NCI-H446 treated with DMSO at 0.1 percent for 48 hours (cell line): ENCODE results near the gene BGN.

Experiments
- DNase-seq: peaks from one replicate; lab custom pipeline; 2025; lab: John Stamatoyannopoulos, UW

The BGN gene

DNA sequence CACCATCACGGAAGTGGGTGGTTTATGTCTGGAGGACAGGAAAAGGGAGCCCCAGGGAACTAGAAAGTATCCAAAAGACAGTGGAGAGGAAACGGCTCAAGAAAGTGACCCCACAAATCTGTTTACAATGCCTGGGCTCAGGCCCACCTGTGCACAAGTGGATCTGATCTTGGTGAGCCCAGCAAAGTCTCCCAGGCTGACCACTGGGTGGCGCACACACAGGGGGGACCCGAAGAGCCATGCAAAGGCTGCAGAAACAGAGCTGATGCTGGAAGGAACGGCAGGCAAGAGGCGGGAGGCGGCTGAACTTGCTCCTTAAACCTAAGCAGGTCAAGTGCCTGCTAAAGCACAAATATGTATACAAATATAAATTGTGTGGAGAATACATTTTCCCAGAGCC, 34.0 kb upstream of the BGN start:
- no peak for DNase-seq

- no peak for DNase-seq
These were observed 32.5 kb upstream of the BGN start for GRCh38 chrX:153462291-153462690.

GRCh38 chrX:153463031-153463430, 31.7 kb upstream of the BGN start:
- DNase-seq = peak; percentile 61

GRCh38 chrX:153463556-153463955, 31.2 kb upstream of the BGN start:
- DNase-seq = no peak

DNA sequence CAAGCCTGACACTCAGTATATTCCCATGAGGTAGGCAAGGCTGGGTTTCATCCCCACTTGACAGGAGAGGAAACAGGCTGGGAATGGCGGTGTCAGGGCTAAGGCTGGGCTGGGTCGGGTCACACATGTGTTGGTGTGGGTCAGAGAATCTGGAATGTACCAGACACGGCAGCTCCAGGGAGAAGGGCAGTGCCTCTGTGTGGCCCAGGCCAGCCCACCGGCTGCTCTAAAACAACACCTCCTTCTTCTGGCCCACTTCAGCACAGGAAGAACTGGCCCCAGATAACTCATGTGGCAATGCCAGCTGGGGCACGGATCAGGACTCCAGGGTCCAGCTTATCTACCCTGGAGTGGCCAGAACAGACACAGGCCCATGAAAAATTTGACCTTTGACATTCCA, 30.7 kb upstream of the BGN start:
- no peak for DNase-seq

GRCh38 chrX:153465691-153466380, 28.9 kb upstream of the BGN start:
- DNase-seq = no peak

DNA sequence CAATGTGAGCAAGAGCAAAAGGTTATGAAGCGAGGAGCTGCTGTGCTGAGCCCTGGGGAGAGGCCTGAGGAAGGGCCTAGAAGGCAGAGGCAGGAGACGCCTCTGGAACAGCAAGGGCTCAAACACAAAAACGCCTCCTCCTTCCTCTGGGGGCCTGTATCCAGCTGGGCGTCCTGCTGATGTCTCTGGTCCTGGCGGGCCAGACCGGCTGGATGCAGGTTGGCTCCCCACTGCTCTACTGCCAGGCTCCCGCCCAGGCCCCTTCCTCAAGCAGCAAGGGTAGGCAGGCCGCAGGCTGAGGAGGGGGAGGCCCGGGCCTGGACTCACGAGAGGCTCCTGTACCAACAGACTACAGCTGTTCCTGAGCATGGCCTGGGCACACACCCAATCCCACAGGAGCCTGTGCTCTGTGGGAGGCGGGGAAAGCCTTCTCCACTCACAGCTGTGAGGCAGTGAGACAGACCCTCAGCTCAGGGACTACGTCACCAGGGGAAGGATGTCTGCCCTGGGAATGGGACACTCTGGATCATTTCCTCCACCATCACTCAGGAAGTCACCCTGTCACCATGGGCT, 26.7 kb upstream of the BGN start:
- peak; percentile 40 for DNase-seq

- DNase-seq = no peak
These were observed 24.9 kb upstream of the BGN start for GRCh38 chrX:153469811-153470410.

- DNase-seq = peak; percentile 76
These were observed 24.1 kb upstream of the BGN start, which contains the start of gene HAUS7 for GRCh38 chrX:153470411-153471363. TSS of gene HAUS7 (minus strand) at chrX:153470576. CDS start at chrX:153470557, 19 bp downstream.

- no peak for DNase-seq
These were observed 23.0 kb upstream of the BGN start for GRCh38 chrX:153471663-153472280.

- DNase-seq = no peak
These were observed 21.7 kb upstream of the BGN start for GRCh38 chrX:153473126-153473525.

GRCh38 chrX:153474266-153474665, 20.5 kb upstream of the BGN start:
- no peak for DNase-seq

DNA sequence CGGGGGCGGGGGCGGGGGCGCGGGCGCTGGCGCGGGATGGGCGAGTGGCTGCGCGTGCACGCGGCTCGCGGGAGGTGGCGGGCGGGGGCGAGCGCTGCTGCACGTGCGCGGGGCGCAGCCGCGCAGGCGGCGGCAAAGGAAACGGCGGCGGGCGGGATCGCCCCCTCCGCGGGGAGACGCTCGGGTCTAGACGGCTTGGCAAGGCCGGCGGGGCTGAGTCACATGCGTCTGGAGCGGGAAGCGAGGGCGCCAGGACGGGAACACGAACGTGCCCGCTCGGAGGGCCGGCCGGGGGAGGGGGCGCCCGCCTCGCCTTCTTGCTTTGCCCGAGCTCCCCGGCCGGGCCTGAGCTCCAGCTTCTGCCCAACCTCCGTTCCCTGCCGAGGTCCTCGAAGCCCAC, 20.1 kb upstream of the BGN start:
- no peak for DNase-seq

DNA sequence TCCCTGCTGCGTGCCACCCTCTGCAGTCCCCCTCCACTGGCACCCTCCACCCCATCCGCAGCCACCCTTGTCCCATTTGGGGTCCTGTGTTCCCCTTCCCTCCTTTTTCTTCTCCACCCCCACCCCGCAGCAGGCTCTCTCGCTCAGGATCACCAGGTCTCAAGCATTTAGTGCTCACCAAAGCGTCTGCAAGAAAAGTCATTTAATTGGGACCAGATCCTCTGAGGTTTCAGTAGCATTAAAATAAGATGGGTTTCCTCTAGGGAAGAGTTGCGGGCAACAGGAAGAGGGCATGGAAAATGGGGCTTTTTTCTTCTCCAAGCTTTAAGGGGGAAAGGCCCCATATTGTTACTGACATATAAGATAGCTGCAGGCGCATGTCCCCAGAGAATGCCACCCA, 19.5 kb upstream of the BGN start:
- no peak for DNase-seq

GRCh38 chrX:153475751-153476281, 19.0 kb upstream of the BGN start:
- DNase-seq = no peak

DNA sequence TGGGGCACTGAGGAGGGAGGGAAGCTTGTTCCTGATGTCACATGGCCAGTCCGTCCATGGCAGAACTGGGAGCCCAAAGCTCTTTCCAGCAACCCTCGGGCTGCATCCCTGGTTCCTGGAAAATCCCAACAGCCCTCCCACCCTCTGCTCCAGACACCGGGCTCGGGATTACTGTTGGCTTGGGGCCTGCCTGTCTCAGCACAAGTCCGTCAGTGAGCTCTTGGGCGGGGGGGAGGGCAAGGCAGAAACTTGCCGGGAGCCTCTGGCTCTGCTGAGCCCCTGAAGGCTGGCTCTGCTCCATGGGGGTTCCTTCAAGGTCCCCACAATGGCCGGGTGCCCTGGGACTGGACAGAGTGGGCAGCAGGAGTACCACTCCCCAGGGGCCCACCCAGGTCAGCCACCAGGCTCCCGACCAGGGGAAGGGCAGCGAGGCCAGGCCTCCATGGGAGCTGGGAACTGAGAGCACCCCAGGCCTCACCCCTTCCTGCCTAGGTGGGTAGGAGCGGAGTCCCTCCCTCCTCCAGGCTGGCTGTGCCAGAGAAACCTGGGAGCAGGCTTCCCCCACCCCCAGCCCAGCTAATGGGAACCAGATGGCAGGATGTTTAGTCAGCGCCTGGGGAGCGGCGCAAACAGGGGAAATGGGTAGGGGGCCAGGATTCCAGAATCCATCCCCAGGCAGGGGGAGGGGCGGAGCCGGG, 18.0 kb upstream of the BGN start:
- peak; percentile 32 for DNase-seq

- DNase-seq = no peak
These were observed 17.4 kb upstream of the BGN start for GRCh38 chrX:153477364-153477857.

DNA sequence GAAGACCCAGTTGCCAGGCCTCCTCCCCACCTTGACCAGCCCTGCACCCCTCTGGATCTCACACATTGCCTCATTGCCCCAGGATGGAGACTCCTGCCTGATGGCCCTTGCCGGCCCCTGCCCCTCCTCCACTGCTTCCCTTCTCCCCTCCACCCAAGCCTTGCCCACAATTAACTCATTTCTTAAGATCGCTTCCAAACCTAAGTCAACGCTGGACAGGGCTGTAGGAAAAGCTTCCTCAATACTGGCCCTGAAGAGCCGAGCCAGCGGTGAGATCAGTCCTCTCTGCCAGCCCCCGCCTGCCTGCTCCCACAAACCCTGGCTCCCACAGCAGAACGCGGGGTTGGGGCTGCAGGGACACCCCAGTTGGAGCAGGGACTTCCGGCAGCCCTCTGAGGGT, 16.9 kb upstream of the BGN start:
- no peak for DNase-seq

DNA sequence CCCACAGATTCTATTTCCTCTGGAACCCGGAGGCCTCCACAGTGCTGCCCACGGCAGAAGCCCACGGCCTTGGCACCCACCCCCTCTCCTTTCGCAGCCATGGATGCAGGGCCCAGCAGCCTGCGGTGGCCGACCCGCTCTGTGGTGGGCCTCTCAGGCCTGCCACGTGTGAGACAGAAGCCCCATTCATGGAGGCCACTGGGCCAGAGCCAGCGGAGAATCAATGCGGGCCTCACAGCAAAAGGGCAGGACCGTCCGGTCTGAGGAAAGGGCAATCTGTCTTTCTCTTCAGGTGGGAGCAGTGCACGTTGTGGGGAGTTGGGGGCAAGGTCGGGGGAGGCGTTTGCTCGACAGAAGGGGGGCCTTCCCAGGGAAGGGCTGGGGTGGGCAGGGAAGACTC, 16.0 kb upstream of the BGN start:
- no peak for DNase-seq

DNA sequence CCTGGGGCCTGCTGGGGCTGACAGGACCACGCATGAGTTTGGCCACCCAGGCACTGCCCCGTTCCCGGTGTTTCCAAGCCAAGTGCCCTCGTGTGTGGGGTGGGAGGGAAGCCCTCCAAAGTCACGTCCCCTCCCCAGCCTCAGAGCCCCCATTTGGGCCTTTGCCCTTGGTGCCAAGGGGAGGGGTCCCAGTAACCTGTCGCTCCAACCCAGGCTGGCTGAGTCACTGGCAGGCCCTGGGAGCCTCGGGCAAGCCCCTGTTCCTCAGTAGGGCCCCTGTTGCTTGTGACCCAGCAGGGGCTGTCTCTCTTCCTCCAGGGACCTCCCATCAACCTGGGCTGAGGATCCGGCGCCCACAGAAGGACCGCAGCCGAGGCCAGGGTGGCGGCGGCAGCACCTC, 13.7 kb upstream of the BGN start:
- DNase-seq = no peak
